HG02870 (cell line): ENCODE measurements around the gene SLC16A12.

Experiments used
- ATAC-seq: cut with Tn5 transposase; IDR thresholded peaks from one replicate; pipeline ENCODE4 v1.9.1; 2021; ENCODE audit warnings: mild to moderate bottlenecking, moderate library complexity; ENCODE audit not compliant: unreplicated experiment

SLC16A12 gene

DNA sequence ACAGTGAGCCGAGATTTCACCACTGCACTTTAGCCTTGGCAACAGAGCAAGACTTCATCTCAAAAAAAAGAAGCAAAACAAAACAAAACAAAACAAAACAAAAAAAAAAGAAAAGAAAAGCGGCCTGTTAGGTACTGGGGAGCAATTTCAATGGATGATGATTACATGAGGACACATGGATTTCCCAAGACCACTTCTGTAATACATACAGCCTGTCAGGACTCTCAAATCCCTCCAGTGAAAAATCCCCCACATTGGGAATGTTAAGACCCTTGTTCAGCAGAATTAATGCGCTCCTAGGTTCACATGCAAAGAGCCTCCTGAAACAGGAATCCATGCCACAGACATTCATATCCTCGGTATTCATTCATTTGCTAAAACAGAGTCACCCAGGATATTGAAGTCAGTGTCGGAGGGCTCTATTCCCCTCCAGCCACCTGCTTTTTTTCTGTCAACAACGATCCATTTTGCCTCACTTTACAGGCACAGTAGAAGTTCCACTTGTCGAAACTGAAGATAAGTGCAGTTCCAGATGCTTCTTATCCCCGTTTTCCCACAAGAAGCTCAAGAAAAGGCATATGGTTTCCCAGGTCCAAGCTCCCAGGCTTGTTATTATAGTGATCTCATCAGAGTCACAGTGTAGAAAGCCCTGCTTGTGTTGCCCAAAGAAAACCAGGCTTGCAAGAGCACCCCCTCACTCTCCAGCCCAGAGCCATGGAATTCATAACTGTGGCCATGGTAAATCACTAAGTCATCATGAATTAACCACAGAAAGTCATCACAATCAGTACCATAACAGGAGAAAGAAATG, 20.2 kb downstream of the SLC16A12 start:
- ATAC-seq = no peak

DNA sequence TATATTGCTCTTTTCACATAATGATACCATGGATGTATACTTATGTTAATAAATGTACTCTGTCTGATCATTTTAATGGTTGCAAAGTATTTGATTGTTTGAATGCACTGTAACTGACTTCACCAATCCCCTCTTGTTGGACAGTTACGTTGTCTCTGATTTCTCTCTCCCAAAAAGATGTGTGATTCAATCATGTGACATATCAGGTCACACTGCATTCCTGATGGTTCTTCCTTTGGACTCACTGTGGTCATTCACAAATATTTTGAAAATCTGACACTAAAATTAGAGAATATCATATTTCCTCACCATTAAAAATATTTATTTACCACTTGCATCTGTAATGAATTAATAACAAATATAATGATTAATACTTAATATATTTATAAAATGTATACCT, 22.2 kb downstream of the SLC16A12 start:
- ATAC-seq = no peak

DNA sequence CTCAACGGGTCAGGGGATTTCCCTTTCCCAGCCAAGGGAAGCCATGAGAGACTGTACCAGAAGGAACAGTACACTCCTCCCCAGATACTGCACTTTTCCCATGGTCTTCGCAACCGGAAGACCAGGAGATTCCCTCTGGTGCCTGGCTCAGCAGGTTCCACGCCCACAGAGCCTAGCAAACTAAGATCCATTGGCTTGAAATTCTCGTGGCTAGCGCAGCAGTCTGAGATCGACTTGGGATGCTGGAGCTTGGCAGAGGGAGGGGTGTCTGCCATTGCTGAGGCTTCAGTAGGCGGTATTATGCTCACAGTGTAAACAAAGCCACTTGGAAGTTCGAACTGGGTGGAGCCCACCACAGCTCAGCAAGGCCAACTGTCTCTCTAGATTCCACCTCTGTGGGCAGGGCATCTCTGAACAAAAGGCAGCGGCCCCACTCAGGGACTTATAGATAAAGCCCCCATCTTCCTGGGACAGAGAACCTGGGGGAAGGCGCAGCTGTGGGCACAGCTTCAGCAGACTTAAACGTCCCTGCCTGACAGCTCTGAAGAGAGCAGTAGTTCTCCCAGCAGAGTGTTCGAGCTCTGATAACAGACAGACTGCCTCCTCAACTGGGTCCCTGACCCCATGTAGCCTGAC, 29.6 kb downstream of the SLC16A12 start:
- ATAC-seq = no peak

DNA sequence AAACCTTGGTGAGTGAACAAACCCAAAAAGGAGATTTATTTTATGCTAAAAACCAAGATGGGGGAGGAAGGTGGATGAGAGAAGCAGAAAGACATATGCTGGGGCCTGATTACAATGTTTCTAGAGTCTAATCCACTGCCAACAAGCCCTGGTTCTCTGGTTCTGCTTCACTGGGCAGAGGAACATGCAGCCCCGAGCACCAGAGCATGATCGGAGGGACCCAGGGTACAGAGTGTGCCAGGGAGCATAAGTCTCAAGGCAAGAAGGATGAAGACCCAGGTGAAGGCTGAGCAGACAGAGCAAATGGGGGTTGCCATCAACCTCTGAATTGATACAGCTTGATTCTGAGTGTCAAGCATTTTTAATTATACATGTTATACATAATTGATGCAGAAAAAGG, 30.7 kb downstream of the SLC16A12 start:
- ATAC-seq = no peak

DNA sequence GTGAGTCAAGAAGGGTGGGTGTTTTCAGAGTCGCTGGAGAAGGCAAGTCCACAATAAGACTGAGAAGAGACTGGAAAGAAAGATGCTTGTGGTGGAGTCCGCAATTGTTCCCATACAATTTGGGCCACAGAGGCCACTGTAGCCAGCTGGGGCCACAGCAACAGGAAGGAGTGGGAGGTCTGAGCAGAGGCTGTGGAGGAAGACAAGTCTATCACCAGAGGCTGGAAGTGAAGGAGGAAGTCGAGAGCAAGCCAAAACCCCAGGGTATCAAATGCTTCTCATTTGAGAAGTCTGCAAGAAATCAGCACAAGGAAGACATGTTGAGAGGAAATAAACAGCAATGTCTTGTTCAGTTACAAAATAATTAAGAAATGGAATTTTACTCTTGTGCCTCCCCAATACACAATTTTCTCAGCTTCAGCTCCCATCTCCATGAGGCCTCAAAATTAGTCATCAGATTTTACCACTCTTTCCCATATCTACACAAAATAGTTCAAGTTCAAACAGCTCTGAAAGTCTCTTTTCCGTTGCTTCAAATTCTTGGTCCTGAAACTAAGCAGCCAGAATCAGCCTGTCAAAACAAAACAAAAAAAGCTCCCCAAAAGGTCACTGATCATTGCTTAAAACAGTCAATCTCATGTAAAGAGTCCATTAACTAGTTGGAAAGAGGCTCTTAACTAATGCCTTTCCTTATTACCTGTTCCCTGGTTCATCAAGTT, 31.6 kb downstream of the SLC16A12 start:
- no peak for ATAC-seq

DNA sequence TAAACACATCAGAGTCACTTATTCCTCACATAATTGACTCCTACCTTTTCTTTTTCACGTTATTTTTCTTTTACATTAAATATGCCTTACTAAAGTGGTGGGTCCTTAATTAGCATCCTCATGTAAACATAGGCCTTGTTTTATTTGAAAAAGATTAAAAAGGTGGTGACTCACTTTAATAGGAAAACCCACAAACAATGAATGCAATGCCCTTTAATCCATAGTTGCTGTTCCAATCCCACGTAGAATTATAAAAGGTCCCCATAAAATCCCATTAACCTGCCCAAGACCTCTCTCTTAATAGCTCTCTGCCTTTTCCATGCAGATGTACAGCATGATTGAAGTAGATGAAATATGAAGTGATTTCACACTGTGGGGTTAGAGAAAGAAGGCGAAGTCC, 32.2 kb downstream of the SLC16A12 start:
- ATAC-seq = no peak

DNA sequence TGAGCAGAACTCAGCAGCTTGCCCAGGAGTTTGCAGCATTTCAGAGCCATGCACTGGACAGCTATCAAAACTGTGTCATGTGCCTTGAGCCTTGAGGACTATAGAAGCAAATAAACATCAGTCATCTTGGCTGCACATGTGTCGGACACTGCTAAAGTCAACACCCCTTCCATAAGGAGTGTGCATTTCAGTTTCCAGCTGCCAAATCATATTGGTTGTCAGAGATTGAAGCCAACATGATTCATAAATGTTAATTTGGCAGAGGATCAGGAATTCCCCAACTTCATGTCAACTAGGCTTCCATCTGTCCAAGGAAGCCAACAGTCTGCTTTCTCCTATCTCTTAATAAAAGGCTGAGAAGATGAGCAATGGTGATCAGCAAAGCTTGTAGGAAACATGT, 32.8 kb downstream of the SLC16A12 start:
- no peak for ATAC-seq

DNA sequence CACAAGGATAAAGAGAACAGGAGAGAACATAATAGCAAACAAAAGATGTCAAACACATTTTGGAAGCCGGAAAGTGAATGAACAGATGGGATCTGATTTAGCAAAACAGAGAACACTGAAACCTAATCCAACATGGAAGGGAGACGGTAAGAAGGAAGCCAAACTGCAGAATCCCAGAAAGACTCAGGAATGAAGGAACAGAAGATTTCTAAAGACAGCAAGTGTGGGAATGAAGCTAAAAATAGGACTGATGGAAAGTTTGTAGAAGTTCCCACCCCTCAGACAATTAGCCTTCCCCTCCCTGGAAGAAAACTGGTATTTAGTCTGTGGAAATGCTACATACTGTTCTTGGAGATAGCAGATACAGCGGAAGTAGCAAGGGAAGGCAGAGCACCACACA, 40.8 kb downstream of the SLC16A12 start:
- ATAC-seq = no peak

DNA sequence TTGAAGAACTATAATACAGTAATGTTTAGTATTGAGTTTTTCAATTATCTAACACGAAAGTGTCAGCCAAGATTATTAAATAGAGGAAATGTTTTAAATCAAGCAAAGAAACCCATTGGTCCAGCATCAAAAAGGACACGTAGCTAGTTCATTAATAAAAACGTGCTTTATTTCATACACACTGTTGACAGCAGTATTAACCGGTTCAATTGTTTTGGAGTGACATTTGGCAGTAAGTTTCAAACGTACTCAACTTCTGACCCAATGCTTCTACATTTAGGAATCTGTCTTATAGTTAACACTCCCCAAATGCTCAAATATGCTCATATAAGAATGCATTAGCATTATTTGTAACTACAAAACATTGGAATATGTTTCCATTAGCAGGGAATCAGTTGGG, 41.3 kb downstream of the SLC16A12 start:
- no peak for ATAC-seq

DNA sequence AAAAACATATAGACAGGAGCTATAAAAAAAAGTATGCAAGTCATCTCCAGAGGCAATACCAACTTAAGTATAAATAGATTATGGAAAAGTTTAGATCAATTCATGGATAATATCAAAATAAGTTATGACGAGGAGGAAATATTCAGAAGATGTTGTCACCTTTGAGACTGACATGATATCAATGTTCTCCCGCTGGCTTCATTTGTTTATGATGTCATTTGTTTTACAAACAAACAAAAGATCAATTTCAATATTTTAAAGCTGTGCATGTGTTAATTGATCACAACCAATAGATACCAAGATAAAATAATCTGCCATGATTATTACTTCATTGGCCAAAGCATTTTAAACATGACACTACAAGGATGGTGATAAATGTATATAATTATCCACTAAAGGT, 43.5 kb downstream of the SLC16A12 start:
- ATAC-seq = no peak

DNA sequence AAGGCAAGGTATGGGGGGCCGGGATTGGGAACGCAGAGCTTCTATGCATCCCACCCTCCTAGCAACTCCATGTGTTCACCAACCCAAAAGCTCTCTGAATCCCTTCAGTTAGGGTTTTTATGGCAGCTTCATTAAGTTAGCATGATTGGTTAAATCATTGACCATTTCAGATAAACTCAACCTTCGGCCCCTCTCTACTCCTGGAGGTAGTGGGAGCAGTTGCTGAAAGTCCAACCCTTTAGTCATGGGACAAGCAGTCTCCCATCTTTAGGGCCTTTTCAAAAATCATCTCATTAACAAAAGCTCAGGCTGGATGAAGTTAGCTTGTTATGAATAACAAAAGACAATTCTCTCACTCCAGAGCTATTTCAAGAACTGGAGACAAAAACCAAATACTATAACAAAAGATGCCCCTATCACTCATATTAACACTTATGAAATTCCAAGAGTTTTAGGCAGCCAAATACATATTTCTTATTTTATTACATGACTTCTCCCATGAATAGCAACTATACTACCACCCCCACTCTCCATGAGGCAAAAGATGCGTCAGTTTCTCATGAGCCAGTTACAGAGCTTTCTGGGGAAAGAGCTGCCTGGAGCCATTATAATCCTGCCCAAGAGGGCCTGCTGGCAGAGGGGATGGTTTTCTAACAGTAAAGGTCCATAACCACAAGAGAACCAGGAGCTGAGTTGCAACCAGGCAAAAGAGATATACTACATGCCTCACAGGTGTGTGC, 44.6 kb downstream of the SLC16A12 start:
- ATAC-seq = no peak

DNA sequence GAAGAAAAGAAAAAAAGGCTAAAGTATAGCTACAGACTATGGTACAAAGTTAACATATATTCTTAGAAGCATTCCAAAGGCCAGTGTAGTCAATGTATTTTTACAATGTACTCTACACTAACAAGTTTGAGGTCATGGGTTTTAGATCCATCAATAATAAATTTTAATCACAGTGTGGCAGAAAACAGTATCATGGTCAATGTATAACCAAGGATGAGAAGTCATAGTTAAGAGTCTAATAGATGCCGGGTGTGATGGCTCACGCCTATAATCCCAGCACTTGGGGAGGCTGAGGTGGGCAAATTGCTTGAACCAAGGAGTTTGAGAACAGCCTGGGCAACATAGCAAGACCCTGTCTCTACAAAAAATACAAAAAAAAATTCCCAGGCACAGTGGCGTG, 53.1 kb downstream of the SLC16A12 start:
- no peak for ATAC-seq

DNA sequence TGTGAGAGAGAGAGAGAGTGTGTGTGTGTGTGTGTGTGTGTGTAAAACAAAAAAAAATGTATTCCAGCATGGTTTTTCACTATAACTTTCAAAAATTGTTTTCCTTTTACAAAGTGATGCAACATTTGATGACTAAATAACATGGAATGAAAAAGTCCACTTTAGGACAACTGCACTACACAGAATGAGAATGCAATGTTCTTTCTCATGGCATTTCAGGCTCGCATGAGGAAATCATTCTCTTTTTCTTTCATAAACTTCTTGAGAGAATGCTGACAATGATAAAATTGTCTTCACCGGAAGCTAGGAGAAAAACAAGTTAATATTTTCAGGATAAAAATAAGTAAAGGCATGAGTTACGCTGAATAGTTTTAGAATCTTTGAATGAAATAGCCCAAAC, 53.7 kb downstream of the SLC16A12 start:
- no peak for ATAC-seq

DNA sequence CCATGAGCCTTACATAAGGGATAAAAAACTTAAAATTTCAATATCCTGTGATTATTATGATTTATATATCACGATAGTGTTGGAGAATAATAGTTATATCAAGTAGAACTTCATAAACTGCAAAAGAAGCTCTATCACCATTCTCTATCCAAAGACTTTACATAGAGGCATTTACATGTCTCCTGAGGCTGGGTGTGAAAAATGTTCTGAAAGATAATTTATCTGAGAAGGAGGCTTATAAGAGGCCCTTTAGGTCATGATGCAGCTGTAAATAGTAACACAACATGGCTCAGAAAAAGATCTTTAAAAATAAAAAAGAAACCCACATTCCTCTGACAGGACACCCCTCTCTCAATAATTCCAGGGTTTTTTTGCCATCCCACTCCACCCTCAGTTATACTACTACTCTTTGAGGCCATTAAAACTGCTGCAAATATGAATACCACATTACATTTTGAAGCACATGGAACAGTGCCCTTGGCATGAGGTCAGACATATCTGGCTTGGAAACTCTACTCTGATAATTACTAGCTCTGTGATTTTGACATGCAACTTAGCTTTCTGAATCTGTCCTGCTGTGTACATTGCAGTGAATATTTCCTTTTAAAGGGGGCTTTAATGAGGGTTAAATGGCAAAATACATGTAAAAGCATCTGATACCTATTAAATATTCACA, 55.5 kb downstream of the SLC16A12 start:
- no peak for ATAC-seq

DNA sequence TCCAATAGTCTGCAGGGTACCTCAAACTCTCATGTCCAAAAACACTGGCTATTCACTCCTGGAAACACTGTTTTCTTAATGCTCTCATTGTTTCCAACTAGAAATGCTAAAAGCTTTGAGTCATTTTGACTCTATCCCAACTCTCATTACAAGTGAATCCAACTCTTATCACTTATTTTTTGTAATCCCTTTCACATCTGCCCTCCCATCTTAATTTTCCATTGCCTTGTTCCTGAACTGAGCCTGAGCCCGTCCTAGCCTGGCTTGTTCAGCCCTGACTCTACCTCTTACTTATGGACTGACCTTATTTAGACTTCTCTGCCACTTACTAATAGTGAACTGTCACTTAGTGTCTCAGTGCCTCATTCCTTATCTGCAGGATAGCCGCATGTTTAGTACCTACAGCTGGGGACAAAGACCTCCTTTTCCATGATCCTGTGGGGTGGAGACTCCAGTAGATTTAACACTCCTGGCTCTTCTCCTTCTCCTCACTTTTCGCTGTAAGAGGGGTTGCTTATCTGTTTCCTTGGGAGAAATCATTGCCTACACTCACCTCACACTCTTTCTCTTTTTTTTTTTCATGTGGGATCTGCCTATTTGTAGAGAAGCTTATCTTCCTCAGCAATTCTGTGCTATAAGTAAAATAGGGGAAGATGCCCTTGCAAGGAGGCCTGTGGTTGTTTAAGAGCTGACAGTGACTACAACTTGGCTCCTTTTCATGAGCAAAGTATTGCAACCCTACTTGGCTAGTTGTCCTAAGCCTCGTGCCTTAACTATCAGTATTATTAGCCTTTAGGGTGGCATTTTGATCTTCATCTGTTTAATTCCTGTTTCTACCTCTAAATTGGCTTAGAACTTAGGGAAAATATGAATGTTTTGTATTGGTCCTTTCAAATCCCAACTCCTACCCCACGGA, 56.4 kb downstream of the SLC16A12 start:
- no peak for ATAC-seq

DNA sequence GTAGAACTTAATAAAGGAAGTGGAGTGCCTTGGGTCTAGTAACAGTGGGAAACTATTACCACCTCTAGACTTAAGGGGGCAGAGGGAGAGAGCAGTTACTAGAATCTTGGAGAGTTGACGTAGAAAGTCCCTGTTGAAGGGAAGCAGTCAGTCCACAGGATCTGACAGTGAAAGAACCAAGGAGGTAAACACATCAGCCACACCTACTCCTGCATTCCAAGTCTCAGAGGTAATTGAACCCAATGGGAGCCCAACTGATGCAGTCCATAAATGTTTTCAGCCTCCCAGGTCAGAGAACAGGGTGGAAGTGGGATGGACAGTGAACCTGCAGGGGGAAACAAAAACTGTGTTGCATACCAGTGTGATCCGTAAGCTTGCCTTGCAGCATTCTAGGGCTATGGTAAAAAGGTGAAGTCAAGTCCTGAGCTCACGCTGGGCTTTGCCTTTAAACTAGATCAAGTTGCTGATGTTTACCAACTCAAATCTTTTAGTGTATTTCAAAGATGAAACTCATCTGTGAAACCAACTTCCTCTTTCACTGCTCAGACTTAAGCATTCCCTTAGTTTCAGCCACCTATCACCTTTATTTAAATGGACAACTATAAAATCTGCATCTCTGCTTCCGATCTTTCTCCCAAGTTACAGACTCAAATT, 57.2 kb downstream of the SLC16A12 start:
- no peak for ATAC-seq

DNA sequence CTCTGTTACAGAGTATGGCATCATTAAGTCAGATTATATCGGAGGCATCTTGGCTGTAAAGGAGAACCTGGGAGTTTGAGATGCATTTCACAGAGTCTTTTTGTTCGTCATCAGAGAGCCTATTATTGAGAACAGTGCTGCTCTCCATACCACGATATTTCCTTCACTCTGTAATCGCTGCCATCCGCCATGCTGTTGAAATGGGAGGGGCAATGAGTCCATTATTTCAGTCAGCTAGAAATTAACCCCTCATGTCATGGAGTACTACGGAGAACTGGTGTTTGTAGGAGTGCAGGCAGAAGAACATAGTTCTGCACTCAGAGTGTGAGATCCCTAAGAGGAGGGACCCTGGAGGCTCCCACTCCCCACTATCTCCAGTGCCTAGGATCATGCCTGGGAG, 59.2 kb downstream of the SLC16A12 start:
- ATAC-seq = no peak

DNA sequence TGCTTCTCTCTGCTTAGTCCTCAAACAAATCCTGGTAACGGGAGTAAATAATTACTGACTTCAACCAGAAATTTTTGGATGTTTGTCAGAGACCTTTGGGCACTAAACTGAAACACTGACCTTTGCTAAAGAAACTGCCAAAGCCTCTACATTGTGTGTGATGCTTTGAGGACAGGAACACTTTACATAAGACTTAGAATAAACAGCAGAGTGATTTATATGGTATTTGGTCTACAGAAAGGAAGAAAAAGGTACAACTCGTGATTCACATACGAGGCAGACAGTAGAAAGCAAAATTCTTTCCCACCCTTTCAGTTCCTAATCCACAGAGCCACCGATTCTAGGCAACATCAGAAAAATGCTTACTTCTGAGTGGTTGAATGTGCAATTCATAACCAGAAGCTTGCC, 59.8 kb downstream of the SLC16A12 start:
- ATAC-seq = no peak

DNA sequence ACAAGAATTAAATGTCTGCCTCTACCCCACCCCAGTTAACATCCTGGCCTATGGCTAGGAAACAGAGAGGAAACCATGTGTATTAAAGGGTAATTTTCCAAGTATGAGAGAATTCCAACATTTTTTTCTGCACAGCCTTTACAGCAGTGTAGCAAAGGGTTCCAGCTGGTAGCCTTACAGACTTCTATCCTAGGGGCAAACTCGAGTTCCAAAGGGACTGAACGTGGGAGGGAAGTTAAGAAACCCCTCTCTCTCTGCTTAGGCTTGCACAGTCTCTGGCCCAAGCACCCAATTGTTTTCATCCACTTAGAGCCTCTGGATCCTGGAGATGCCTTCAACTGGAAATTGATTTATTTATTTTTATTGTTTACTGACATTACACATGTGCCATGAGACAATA, 60.3 kb downstream of the SLC16A12 start:
- ATAC-seq = no peak
